Measurements from ENCODE around the gene MRGPRX1.
"Not testable (repeated sequence)": the region's sequence is repeated elsewhere in the genome, so short reads cannot be mapped to it uniquely, and the experiment has no call there.

The MRGPRX1 gene

GRCh38 chr11:18939314-18939713 lies at the start of gene MRGPRX1:
Gene MRGPRX1 (minus strand): TSS chr11:18939414. CDS start chr11:18934784, 4,630 bp downstream.
- in situ Hi-C loops (cut with MboI; ENCODE audit: low sequenced_read_pairs), result no loop called here

DNA sequence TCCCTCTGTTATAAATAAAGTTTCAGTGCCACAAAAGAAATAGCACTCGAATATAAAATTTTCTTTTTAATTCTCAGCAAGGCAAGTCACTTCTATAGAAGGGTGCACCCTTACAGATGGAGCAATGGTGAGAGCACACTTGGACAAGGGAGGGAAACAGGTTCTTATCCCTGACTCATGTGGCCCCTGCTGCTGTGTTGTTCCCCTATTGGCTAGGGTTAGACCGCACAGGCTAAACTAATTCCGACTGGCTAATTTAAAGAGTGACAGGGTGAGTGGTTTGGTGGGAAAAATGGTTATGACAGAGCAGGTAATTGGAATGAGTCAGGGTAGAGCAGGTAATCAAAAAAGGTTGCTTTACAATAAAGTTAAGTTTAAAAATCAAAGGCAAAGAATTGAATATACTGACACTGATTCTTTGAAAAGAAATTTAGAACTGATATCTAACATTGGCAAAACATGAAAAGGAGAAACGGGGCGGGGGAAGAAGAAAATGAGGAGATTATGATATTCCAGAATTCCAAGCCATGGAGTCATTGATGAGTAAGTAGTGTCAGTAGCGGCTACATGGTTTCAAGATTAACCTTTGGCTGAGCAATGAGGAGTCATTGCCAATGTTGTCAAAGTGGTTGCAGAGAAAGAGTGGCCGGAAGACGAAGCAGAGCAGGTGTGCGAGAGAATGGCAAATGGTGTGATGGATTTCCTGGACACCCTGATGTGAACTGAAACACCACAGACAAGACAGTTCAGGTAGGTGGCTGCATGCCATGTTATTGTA lies 48.4 kb upstream of the MRGPRX1 start:
- in situ Hi-C loops (cut with MboI; ENCODE audit: low sequenced_read_pairs), result no loop called here

GRCh38 chr11:18986744-18987143 lies 47.5 kb upstream of the MRGPRX1 start:
- in situ Hi-C loops (cut with MboI; ENCODE audit: low sequenced_read_pairs), result no loop called here

DNA sequence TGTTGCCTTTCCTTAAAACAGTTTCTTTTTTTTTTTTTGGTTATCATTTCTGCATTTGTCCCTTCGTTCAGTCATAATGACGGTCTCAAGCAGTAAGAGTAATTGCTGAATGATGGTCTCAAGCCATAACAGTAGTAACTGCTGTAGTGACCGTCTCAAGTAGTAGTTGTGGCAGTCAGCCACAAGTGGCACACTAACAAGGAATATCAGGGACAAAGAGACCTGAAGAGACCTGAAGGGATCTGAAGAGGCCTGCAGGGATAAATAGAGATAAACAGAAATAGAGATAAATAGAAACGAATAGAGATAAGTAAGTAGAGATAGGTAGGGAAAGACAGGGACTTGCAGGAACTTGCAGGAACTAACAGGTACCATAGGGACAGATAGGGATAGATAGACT lies 42.7 kb upstream of the MRGPRX1 start:
- in situ Hi-C loops (cut with MboI; ENCODE audit: low sequenced_read_pairs), result no loop called here

DNA sequence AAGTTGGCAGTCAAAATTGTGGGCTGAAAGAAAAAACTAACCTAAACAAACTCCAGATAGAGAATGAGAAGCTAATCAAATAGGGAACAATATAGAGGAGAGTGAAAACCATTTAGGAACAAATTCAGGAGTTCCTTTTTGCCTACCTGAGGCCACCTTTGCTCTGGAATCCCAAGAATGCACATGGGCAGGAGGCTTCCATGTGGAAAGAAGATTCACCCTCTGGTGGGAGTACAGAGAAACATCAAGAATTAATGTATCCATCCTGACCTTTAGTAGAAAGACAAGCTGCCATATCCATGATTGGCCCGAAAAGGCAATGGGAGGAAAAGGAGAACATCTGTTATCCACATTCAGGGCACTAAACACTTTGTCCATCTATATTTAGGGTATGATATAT lies 35.0 kb upstream of the MRGPRX1 start:
- in situ Hi-C loops (cut with MboI; ENCODE audit: low sequenced_read_pairs), result no loop called here

GRCh38 chr11:18972336-18972735 lies 33.1 kb upstream of the MRGPRX1 start:
- in situ Hi-C loops (cut with MboI; ENCODE audit: low sequenced_read_pairs), result no loop called here

- in situ Hi-C loops (cut with MboI; ENCODE audit: low sequenced_read_pairs), result no loop called here
Measured at GRCh38 chr11:18969720-18970119, 30.5 kb upstream of the MRGPRX1 start.

GRCh38 chr11:18958221-18958910 lies 19.2 kb upstream of the MRGPRX1 start:
- in situ Hi-C loops (cut with MboI; ENCODE audit: low sequenced_read_pairs), result no loop called here

DNA sequence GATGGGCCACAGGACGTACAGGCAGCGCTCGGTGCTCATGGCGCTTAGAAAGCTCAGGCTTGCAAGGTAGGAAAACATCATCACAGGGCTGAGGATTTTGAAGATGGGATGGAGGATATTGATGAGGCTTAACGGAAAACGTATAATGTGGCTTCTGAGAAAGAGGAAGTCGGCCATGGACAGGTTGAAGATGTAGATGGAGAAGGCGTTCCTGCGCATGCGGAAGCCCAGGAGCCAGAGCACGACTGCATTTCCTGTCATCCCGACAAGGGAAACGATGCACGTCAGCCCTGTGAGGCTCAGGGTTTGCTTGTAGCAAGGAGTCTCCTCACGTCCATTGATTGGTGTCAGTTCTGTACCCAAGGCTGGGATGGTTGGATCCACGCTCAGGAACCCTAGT lies 17.4 kb upstream of the MRGPRX1 start:
- in situ Hi-C loops (cut with MboI; ENCODE audit: low sequenced_read_pairs), result no loop called here

- in situ Hi-C loops (cut with MboI; ENCODE audit: low sequenced_read_pairs), result no loop called here
Measured at GRCh38 chr11:18936002-18936673, 3.1 kb downstream of the MRGPRX1 start.

GRCh38 chr11:18934195-18934814 lies 4.9 kb downstream of the MRGPRX1 start:
- in situ Hi-C loops (cut with MboI; ENCODE audit: low sequenced_read_pairs), result no loop called here

GRCh38 chr11:18927550-18928322 lies 11.5 kb downstream of the MRGPRX1 start:
- in situ Hi-C loops (cut with MboI; ENCODE audit: low sequenced_read_pairs), result no loop called here

DNA sequence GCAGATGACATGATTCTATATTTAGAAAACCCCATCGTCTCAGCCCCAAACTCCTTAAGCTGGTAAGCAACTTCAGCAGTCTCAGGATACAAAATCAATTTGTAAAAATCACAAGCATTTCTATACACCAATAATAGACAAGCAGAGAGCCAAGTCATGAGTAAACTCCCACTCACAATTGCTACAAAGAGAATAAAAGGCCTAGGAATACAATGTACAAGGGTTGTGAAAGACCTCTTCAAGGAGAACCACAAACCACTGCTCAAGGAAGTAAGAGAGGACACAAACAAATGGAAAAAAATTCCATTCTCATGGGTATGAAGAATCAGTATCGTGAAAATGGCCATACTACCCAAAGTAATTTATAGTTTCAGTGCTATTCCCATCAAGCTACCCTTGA lies 13.8 kb downstream of the MRGPRX1 start:
- in situ Hi-C loops (cut with MboI; ENCODE audit: low sequenced_read_pairs), result not testable (repeated sequence)

DNA sequence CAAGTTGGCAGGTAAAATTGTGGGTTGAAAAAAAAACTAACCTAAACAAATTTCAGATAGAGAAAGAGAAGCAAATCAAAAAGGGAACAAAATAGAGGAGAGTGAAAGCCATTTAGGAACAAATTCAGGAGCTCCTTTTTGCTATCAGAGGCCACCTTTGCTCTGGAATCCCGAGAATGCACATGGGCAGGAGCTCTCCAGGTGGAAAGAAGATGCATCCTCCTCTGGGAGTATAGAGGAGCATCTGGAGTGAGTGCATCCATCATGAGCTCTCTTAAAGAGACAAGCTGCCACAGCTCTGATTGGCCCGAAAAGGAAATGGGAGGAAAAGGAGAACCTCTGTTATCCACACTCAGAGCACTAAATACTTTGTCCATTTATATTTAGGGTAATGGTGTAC lies 26.3 kb downstream of the MRGPRX1 start:
- in situ Hi-C loops (cut with MboI; ENCODE audit: low sequenced_read_pairs), result no loop called here

DNA sequence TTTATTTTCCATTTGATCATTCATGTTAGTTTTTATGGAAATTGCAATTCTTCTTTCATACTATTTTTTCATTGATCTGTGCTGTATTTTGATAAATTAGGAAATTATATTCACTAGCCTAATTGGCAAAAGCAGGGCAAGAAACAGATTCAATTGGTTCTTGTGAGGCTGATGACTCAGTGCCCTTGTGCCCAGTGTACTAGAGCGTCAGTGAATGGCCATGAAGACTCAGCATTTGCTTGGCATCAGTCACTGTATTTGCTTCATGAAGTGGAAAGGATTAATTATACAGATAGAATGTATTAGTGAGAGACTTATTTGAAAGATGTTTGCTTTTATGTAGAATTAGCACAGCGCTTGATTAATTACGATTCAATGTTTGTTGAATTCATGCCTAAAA lies 31.8 kb downstream of the MRGPRX1 start:
- in situ Hi-C loops (cut with MboI; ENCODE audit: low sequenced_read_pairs), result no loop called here

GRCh38 chr11:18900637-18901036 lies 38.6 kb downstream of the MRGPRX1 start:
- in situ Hi-C loops (cut with MboI; ENCODE audit: low sequenced_read_pairs), result not testable (repeated sequence)

DNA sequence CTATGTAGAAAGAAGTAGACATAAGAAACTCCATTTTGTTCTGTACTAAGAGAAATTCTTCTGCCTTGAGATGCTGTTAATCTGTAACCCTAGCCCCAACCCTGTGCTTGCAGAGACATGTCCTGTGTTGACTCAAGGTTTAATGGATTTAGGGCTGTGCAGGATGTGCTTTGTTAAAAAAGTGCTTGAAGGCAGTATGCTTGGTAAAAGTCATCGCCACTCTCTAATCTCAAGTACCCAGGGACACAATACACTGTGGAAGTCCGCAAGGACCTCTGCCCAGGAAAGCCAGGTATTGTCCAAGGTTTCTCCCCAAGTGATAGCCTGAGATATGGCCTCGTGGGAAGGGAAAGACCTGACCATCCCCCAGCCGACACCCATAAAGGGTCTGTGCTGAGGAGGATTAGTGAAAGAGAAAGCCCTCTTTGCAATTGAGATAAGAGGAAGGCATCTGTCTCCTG lies 39.0 kb downstream of the MRGPRX1 start:
- in situ Hi-C loops (cut with MboI; ENCODE audit: low sequenced_read_pairs), result not testable (repeated sequence)

GRCh38 chr11:18891712-18892111 lies 47.5 kb downstream of the MRGPRX1 start:
- in situ Hi-C loops (cut with MboI; ENCODE audit: low sequenced_read_pairs), result not testable (repeated sequence)

GRCh38 chr11:18890615-18891014 lies 48.6 kb downstream of the MRGPRX1 start:
- in situ Hi-C loops (cut with MboI; ENCODE audit: low sequenced_read_pairs), result no loop called here
